Measurements from ENCODE around the gene PIH1D1.

GRCh38 chr19:49488863-49489537 lies 37.4 kb upstream of the PIH1D1 start:
- TF ChIP-seq GATA2 (IDR thresholded peaks at IDR 0.05; ENCODE audit: low read depth, low read length), result no peak
- no peak for TF ChIP-seq GATA3 (IDR thresholded peaks at IDR 0.05; ENCODE audit: low read depth, low read length)

Data from SH-SY5Y (cell line).